PC-9 (cell line): Measurements from ENCODE around the gene GRM1.

Experiments used
- CTCF ChIP-seq: fragments of 200-600 bp; sonication (generic); conservative IDR thresholded peaks from 2 replicates; pipeline ENCODE4 v1.6.1; 2017; ENCODE audit warnings: mixed run types, antibody characterized with exemption, mild to moderate bottlenecking, moderate library complexity
- EZH2 ChIP-seq: fragments of 200-600 bp; sonication (generic); IDR thresholded peaks from 2 replicates; pipeline ENCODE4 v1.8.0; 2017; ENCODE audit warnings: antibody characterized with exemption, low read depth

GRCh38 chr6:146100776-146101175, 71.9 kb downstream of the GRM1 start:
- no peak for TF ChIP-seq CTCF
- TF ChIP-seq EZH2 = no peak
